ENCODE measurements around the gene PBX4. TPM values are rescaled to one million over a fixed set of nuclear protein-coding genes. Genes with fewer than 3 reads are reported as not detected.

Gene PBX4
- total RNA-seq, 4 donors from 2014 or later: 1.3 to 2.8 (median 1.6) TPM; not detected in 1

DNA sequence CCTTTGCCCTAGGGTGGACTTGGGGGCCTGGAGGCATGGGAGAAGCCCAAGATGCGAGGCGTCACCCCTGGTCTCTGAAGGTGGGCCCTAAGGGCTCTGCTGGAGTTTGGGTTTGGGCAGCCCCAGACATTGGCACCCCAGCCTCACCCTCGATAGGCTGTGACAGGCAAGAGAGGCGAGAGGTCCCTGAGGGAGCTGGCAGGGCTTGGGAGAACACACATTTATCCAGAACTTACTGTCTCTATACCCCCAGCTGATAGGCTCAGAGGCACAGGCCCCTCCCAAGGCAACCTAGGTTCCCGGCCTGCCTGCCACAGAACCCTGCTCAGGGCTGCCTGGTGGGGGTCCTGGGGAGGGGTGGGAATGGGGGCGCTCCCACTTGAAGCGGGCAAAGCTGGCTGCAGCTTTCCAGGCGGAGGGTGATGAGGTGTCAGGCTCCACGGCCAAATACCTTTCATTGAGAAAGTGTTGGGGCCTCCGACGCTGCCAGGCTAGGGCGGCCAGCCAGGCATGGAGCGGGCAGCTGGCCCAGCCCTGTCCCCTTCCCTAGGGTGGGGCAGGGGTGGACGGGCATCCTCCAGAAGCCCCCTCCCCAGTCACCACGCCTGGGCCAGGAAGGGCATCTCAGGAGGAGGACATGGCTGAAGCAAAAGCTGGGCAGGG is 70.7 kb downstream of the PBX4 start:
- peaks cover 0 to 6% of the 10 kb centered on the region in 2 donors for H3K27me3 ChIP-seq
- no peak overlapping the region for H3K27ac ChIP-seq
- H3K4me1 ChIP-seq: no peaks in the 10 kb centered on the region
- no peak for TF ChIP-seq POLR2A (IDR thresholded peaks at IDR 0.05)
- TF ChIP-seq, protein P1, sequence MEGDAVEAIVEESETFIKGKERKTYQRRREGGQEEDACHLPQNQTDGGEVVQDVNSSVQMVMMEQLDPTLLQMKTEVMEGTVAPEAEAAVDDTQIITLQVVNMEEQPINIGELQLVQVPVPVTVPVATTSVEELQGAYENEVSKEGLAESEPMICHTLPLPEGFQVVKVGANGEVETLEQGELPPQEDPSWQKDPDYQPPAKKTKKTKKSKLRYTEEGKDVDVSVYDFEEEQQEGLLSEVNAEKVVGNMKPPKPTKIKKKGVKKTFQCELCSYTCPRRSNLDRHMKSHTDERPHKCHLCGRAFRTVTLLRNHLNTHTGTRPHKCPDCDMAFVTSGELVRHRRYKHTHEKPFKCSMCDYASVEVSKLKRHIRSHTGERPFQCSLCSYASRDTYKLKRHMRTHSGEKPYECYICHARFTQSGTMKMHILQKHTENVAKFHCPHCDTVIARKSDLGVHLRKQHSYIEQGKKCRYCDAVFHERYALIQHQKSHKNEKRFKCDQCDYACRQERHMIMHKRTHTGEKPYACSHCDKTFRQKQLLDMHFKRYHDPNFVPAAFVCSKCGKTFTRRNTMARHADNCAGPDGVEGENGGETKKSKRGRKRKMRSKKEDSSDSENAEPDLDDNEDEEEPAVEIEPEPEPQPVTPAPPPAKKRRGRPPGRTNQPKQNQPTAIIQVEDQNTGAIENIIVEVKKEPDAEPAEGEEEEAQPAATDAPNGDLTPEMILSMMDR (IDR thresholded peaks at IDR 0.05): no peak
- H3K36me3 ChIP-seq: no peaks in the 10 kb centered on the region
- H3K9me3 ChIP-seq: no peaks in the 10 kb centered on the region
- no peak overlapping the region for H3K4me3 ChIP-seq
- DNase-seq: no peak
- intact Hi-C loops (cut with DNase I; ENCODE audit: low total_unique reads): no loop called here

DNA sequence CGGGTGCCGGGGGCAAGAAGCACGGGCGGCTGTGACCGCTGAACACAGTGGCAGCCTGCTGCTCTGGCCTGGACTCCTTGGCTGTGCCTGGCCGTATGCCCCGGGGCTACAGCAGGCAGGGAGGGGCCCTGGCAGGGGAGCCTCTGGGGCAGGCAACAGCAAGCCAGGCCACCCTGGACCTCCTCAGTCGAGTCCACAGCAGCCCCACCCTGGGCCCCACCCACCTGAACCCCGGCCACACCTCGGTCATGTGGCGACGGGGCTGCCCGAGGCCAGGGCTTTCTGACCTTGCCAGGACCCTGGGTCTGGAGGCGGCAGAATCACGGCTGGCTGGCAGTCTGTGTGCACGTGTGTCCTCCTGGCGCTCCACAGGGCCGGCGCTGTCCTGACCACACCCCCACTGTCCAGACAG is 71.7 kb downstream of the PBX4 start:
- H3K4me1 ChIP-seq: no peaks in the 10 kb centered on the region
- intact Hi-C loops (cut with DNase I; ENCODE audit: low total_unique reads): no loop called here
- H3K36me3 ChIP-seq: no peaks in the 10 kb centered on the region
- H3K27me3 ChIP-seq: peaks cover 0 to 12% of the 10 kb centered on the region in 2 donors
- DNase-seq: no peak
- TF ChIP-seq, protein P1 (IDR thresholded peaks at IDR 0.05): no peak
- TF ChIP-seq POLR2A (IDR thresholded peaks at IDR 0.05): no peak
- H3K4me3 ChIP-seq: no peak overlapping the region
- H3K27ac ChIP-seq: no peak overlapping the region
- H3K9me3 ChIP-seq: no peaks in the 10 kb centered on the region

- Histone ChIP-seq H3K27ac (no peak overlapping the region), H3K4me1 (peaks cover 0 to 7% of the 10 kb centered on the region in 2 donors), H3K36me3 (no peaks in the 10 kb centered on the region), H3K9me3 (no peaks in the 10 kb centered on the region), H3K4me3 (no peak overlapping the region), H3K27me3 (peaks cover 7 to 23% of the 10 kb centered on the region in 2 donors)
- TF ChIP-seq, protein P1 (IDR thresholded peaks at IDR 0.05): no peak
- no peak for TF ChIP-seq POLR2A (IDR thresholded peaks at IDR 0.05)
- intact Hi-C loops (cut with DNase I; ENCODE audit: low total_unique reads): no loop called here
- no peak for DNase-seq
Observed at GRCh38 chr19:19545707-19546106, 72.8 kb downstream of the PBX4 start.

GRCh38 chr19:19544954-19545591 is 73.4 kb downstream of the PBX4 start:
- Histone ChIP-seq H3K27ac (no peak overlapping the region), H3K27me3 (peaks cover 13 to 20% of the 10 kb centered on the region in 2 donors)
- DNase-seq: no peak

More at GRCh38 chr19:19544954-19545591, 73.4 kb downstream of the PBX4 start:
- intact Hi-C loops (cut with DNase I; ENCODE audit: low total_unique reads): no loop called here
- H3K9me3 ChIP-seq: no peaks in the 10 kb centered on the region
- TF ChIP-seq, protein P1 (IDR thresholded peaks at IDR 0.05): no peak
- TF ChIP-seq POLR2A (IDR thresholded peaks at IDR 0.05): no peak
- peaks cover 0 to 12% of the 10 kb centered on the region in 2 donors for H3K4me1 ChIP-seq
- no peak overlapping the region for H3K4me3 ChIP-seq
- no peaks in the 10 kb centered on the region for H3K36me3 ChIP-seq

Measured in uterus (tissue), 4 donors.